Gastroesophageal sphincter (tissue), 3 donors: ENCODE data around the gene ARFGEF2.

Experiments used
- CTCF ChIP-seq, 4 experiments: fragments of 200-600 bp in 2 of 4; fragments of 450-650 bp in 2 of 4; sonication (generic) in 1 of 4; IDR thresholded peaks; one replicate each; pipeline ENCODE4 v1.5.1; 2017 to 2019; ENCODE audit warnings: antibody characterized with exemption in 4 of 4, mild to moderate bottlenecking in 2 of 4, moderate library complexity in 2 of 4
- POLR2A ChIP-seq, 2 donors: fragments of 450-650 bp; IDR thresholded peaks; one replicate each; pipeline ENCODE4 v1.6.1; 2017; ENCODE audit warnings: antibody characterized with exemption in 2 of 2, mild to moderate bottlenecking in 2 of 2, moderate library complexity in 1 of 2
- POLR2AphosphoS5 ChIP-seq: sonication (generic); formaldehyde crosslinking; IDR thresholded peaks from one replicate; pipeline ENCODE4 v1.6.1; 2017; ENCODE audit warnings: antibody characterized with exemption

GRCh38 chr20:48898210-48898609 lies 23.3 kb upstream of the ARFGEF2 start:
- TF ChIP-seq CTCF (IDR thresholded peaks at IDR 0.05) (no peak), POLR2A (IDR thresholded peaks at IDR 0.05) (no peak), POLR2AphosphoS5 (no peak)
